ENCODE measurements around the gene KRTAP16-1.

Gene KRTAP16-1

DNA sequence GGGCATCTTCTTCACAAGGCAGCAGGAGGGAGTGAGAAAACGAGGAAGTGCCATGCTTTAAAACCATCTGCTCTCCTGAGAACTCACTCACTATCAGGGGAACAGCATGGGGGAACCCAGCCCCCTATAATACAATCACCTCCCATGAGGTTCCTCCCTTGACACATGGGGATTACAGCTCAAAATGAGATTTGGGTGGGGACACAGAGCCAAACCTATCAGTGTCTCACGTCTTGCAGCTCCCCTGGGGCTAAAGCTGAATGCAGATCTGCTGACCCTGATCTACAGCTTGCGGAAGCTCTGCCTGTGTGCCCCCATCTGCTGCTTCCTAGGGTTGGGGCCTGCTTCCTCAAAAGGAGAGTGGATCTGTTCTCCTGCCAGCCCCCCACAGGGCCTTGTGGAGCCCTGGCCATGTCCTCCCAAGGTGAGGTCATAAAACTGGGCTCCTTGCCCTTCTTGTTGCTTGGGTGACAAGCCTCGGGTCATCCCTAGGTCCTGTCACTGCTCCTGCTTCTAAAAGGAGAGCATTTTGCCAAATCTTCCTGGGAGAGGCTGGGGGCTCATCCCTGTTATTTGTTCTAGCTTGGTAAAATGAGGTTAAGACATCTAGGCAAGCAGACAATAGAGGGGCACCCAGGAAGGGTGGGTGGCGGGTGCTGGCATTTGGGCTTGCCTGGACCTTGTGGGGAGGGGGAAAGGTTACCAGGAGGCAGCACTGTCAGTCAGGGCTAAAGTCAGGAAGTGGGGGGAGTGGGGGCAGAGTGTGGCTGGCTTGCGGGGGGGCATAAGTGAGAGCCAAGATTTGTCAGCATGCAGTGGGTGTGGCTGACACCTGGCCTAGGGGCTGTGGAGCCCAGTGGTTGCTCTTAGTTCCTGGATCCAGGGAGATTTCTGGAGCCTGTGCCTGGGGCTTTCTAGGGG, 25.5 kb upstream of the KRTAP16-1 start:
- TF ChIP-seq, protein P1, sequence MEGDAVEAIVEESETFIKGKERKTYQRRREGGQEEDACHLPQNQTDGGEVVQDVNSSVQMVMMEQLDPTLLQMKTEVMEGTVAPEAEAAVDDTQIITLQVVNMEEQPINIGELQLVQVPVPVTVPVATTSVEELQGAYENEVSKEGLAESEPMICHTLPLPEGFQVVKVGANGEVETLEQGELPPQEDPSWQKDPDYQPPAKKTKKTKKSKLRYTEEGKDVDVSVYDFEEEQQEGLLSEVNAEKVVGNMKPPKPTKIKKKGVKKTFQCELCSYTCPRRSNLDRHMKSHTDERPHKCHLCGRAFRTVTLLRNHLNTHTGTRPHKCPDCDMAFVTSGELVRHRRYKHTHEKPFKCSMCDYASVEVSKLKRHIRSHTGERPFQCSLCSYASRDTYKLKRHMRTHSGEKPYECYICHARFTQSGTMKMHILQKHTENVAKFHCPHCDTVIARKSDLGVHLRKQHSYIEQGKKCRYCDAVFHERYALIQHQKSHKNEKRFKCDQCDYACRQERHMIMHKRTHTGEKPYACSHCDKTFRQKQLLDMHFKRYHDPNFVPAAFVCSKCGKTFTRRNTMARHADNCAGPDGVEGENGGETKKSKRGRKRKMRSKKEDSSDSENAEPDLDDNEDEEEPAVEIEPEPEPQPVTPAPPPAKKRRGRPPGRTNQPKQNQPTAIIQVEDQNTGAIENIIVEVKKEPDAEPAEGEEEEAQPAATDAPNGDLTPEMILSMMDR (IDR thresholded peaks at IDR 0.05; ENCODE audit: poor library complexity, severe bottlenecking): no peak
- Histone ChIP-seq H3K4me1 (ENCODE audit: insufficient read depth, poor library complexity, severe bottlenecking) (peaks cover 13% of the 10 kb centered on the region), H3K36me3 (ENCODE audit: low read depth) (no peaks in the 10 kb centered on the region), H3K9me3 (ENCODE audit: severe bottlenecking) (no peaks in the 10 kb centered on the region), H3K27ac (ENCODE audit: poor library complexity, severe bottlenecking) (no peak overlapping the region), H3K27me3 (ENCODE audit: insufficient read depth, poor library complexity, severe bottlenecking) (no peaks in the 10 kb centered on the region), H3K4me3 (ENCODE audit: severe bottlenecking) (no peak overlapping the region)
- no peak for ATAC-seq (ENCODE audit: low read depth)
- no peak for DNase-seq (ENCODE audit: low spot score)

DNA sequence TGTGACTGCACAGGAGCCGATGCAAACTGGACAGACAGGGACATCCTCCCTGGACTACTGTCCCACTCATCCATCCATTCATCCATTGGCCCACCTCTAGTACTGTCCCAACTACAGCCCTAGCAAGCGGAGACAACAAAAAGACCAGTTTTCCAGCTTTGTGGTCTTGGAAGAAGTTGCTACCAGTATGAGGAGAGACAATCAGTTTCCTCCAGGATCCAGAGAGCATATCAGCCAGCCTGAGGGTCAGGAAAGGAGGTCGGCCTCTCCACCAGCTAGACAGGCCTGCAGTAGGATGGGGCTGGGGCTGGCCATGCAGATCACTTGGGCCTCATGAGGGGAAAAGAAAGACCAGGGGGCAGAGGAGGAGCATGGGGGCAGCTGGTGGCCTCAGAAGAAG, 24.7 kb upstream of the KRTAP16-1 start:
- Histone ChIP-seq H3K27me3 (ENCODE audit: insufficient read depth, poor library complexity, severe bottlenecking) (no peaks in the 10 kb centered on the region), H3K4me1 (ENCODE audit: insufficient read depth, poor library complexity, severe bottlenecking) (peaks cover 5% of the 10 kb centered on the region), H3K9me3 (ENCODE audit: severe bottlenecking) (no peaks in the 10 kb centered on the region), H3K27ac (ENCODE audit: poor library complexity, severe bottlenecking) (no peak overlapping the region), H3K36me3 (ENCODE audit: low read depth) (no peaks in the 10 kb centered on the region), H3K4me3 (ENCODE audit: severe bottlenecking) (no peak overlapping the region)
- ATAC-seq (ENCODE audit: low read depth) (no peak), DNase-seq (ENCODE audit: low spot score) (no peak)
- TF ChIP-seq, protein P1 (IDR thresholded peaks at IDR 0.05; ENCODE audit: poor library complexity, severe bottlenecking): no peak

DNA sequence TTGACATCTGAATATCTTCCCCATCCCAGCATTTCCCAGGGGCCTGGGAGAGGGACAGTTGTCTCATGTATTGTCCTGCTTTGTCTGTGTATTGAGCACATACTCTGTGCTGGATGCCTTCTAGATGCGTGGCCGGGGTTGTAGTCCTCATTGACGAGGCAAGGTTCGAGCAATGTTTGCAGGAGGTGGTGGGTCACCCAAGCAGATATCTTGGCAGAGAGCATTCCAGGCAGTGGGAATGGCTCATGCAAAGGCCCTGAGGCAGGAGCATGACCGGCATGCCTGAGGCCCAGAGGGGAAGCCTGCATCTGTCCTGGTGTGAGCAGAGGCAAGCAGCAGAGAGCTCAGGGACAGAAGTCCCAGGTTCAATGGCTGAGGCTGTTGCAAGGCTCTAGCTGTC, 24.0 kb upstream of the KRTAP16-1 start:
- Histone ChIP-seq H3K27ac (ENCODE audit: poor library complexity, severe bottlenecking) (no peak overlapping the region), H3K36me3 (ENCODE audit: low read depth) (no peaks in the 10 kb centered on the region), H3K9me3 (ENCODE audit: severe bottlenecking) (no peaks in the 10 kb centered on the region), H3K27me3 (ENCODE audit: insufficient read depth, poor library complexity, severe bottlenecking) (no peaks in the 10 kb centered on the region), H3K4me1 (ENCODE audit: insufficient read depth, poor library complexity, severe bottlenecking) (no peaks in the 10 kb centered on the region), H3K4me3 (ENCODE audit: severe bottlenecking) (no peak overlapping the region)
- no peak for DNase-seq (ENCODE audit: low spot score)
- TF ChIP-seq, protein P1 (IDR thresholded peaks at IDR 0.05; ENCODE audit: poor library complexity, severe bottlenecking): no peak
- no peak for ATAC-seq (ENCODE audit: low read depth)

DNA sequence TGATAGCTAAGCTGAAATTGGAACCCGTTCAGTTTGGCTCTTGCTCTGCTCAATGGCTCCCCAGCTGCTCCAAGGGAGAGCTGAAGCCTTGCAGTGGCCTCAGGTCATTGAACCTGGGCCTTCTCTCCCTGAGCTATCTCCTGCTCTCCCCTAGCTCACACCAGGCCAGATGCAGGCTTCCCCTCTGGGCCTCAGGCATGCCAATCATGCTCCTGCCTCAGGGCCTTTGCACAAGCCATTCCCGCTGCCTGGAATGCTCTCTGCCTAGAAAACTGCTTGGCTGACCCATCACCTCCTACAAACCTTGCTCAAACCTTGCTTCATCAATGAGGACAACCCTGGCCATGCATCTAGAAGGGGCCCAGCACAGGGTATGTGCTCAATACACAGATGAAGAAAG, 23.1 kb upstream of the KRTAP16-1 start:
- Histone ChIP-seq H3K36me3 (ENCODE audit: low read depth) (no peaks in the 10 kb centered on the region), H3K27me3 (ENCODE audit: insufficient read depth, poor library complexity, severe bottlenecking) (no peaks in the 10 kb centered on the region), H3K4me3 (ENCODE audit: severe bottlenecking) (no peak overlapping the region), H3K27ac (ENCODE audit: poor library complexity, severe bottlenecking) (no peak overlapping the region), H3K4me1 (ENCODE audit: insufficient read depth, poor library complexity, severe bottlenecking) (no peaks in the 10 kb centered on the region), H3K9me3 (ENCODE audit: severe bottlenecking) (no peaks in the 10 kb centered on the region)
- TF ChIP-seq, protein P1 (IDR thresholded peaks at IDR 0.05; ENCODE audit: poor library complexity, severe bottlenecking): no peak
- ATAC-seq (ENCODE audit: low read depth): no peak
- DNase-seq (ENCODE audit: low spot score): no peak

DNA sequence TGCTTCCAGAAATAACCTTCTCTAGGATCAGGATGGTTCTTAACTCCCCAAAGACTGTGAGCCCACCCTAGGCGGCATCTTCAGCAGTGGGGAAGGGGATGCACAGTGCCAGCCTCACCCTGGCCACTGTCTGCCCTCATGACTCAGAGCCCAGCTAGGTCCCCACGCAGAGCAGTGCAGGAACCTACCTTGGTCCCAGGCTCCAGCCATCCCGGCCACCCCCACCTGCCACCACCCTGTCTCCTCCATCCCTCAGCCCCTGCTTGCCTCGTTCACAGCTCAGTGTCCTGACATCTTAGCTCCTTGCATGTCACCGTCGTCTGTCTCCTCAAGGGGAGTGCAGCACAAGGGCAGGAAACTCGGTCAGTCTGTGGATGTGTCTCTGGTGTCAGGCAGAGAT, 22.5 kb upstream of the KRTAP16-1 start:
- TF ChIP-seq, protein P1 (IDR thresholded peaks at IDR 0.05; ENCODE audit: poor library complexity, severe bottlenecking): no peak
- ATAC-seq (ENCODE audit: low read depth) (no peak), DNase-seq (ENCODE audit: low spot score) (no peak)
- H3K4me1 ChIP-seq (ENCODE audit: insufficient read depth, poor library complexity, severe bottlenecking): no peaks in the 10 kb centered on the region
- H3K9me3 ChIP-seq (ENCODE audit: severe bottlenecking): no peaks in the 10 kb centered on the region
- no peaks in the 10 kb centered on the region for H3K36me3 ChIP-seq (ENCODE audit: low read depth)
- H3K27ac ChIP-seq (ENCODE audit: poor library complexity, severe bottlenecking): no peak overlapping the region
- no peaks in the 10 kb centered on the region for H3K27me3 ChIP-seq (ENCODE audit: insufficient read depth, poor library complexity, severe bottlenecking)
- H3K4me3 ChIP-seq (ENCODE audit: severe bottlenecking): no peak overlapping the region

All from RWPE2 (cell line).